ENCODE data around the gene EFNA1. TPM values are rescaled to one million over a fixed set of nuclear protein-coding genes. Genes with fewer than 3 reads are reported as not detected.
A peak's percentile ranks its signal among the peaks of the same experiment; 100 is the strongest.

Gene EFNA1
- total and polyA plus RNA-seq, 2 of the 13 experiments (the other 11 are each of a cell fraction or from before 2014, with no cell fraction given), result 81.8 to 874 TPM

- FAIRE-seq, result no peak
- TF ChIP-seq, protein P1, sequence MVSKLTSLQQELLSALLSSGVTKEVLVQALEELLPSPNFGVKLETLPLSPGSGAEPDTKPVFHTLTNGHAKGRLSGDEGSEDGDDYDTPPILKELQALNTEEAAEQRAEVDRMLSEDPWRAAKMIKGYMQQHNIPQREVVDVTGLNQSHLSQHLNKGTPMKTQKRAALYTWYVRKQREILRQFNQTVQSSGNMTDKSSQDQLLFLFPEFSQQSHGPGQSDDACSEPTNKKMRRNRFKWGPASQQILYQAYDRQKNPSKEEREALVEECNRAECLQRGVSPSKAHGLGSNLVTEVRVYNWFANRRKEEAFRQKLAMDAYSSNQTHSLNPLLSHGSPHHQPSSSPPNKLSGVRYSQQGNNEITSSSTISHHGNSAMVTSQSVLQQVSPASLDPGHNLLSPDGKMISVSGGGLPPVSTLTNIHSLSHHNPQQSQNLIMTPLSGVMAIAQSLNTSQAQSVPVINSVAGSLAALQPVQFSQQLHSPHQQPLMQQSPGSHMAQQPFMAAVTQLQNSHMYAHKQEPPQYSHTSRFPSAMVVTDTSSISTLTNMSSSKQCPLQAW (CRISPR knock-in tag; IDR thresholded peaks at IDR 0.05), result no peak
- TF ChIP-seq, protein P2, sequence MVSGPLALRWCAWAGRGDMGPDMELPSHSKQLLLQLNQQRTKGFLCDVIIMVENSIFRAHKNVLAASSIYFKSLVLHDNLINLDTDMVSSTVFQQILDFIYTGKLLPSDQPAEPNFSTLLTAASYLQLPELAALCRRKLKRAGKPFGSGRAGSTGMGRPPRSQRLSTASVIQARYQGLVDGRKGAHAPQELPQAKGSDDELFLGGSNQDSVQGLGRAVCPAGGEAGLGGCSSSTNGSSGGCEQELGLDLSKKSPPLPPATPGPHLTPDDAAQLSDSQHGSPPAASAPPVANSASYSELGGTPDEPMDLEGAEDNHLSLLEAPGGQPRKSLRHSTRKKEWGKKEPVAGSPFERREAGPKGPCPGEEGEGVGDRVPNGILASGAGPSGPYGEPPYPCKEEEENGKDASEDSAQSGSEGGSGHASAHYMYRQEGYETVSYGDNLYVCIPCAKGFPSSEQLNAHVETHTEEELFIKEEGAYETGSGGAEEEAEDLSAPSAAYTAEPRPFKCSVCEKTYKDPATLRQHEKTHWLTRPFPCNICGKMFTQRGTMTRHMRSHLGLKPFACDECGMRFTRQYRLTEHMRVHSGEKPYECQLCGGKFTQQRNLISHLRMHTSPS (CRISPR knock-in tag; IDR thresholded peaks at IDR 0.05; ENCODE audit: low read depth), result no peak
- TF ChIP-seq ARID5B (CRISPR knock-in tag; IDR thresholded peaks at IDR 0.05), result peak; percentile 43; the same call in 1 of the 2 replicates
- no peak for TF ChIP-seq MAFK (conservative IDR thresholded peaks at IDR 0.05 in 1 of 2, IDR thresholded peaks at IDR 0.05 in 1 of 2; ENCODE audit: low read length in 2 of 2)
- TF ChIP-seq NONO (IDR thresholded peaks at IDR 0.05), result no peak
- TF ChIP-seq NONO (CRISPR knock-in tag; conservative IDR thresholded peaks at IDR 0.05), result no peak
- TF ChIP-seq SNAI1 (CRISPR knock-in tag; IDR thresholded peaks at IDR 0.05; ENCODE audit: borderline replicate concordance), result no peak
- TF ChIP-seq CEBPB (IDR thresholded peaks at IDR 0.05; ENCODE audit: borderline replicate concordance, low read depth, low read length), result peak; percentile 54; the same call in 1 of the 2 replicates
- TF ChIP-seq ZNF263 (CRISPR knock-in tag; IDR thresholded peaks at IDR 0.05), result no peak
- TF ChIP-seq ZNF543 (CRISPR knock-in tag; IDR thresholded peaks at IDR 0.05), result no peak
- TF ChIP-seq ZFP36L1 (CRISPR knock-in tag; IDR thresholded peaks at IDR 0.05), result no peak
- TF ChIP-seq ZNF83 (CRISPR knock-in tag; IDR thresholded peaks at IDR 0.05; ENCODE audit: borderline replicate concordance), result no peak
- TF ChIP-seq SOX13 (IDR thresholded peaks at IDR 0.05), result no peak
- TF ChIP-seq SOX13 (CRISPR knock-in tag; conservative IDR thresholded peaks at IDR 0.05 in 1 of 2, IDR thresholded peaks at IDR 0.05 in 1 of 2), result 0 out of 4 replicates have a peak, but pooled peaks of 1 of the 2 experiments have one; percentile 21
- TF ChIP-seq ZNF136 (CRISPR knock-in tag; IDR thresholded peaks at IDR 0.05; ENCODE audit: low read depth), result no peak
- TF ChIP-seq ZNF572 (CRISPR knock-in tag; IDR thresholded peaks at IDR 0.05), result no peak
- TF ChIP-seq TCF7L2 (IDR thresholded peaks at IDR 0.05; ENCODE audit: low read depth, low read length), result no peak
- TF ChIP-seq SALL1 (CRISPR knock-in tag; IDR thresholded peaks at IDR 0.05), result 0 out of 2 replicates have a peak, but pooled peaks have one; percentile 11
- TF ChIP-seq NFIB (CRISPR knock-in tag; IDR thresholded peaks at IDR 0.05; ENCODE audit: borderline replicate concordance), result no peak
Observed at GRCh38 chr1:155103325-155103724, 24.4 kb upstream of the EFNA1 start.

More at GRCh38 chr1:155103325-155103724, 24.4 kb upstream of the EFNA1 start:
- H3K9ac ChIP-seq (ENCODE audit: insufficient read depth, low read depth, low read length), result no peak overlapping the region
- WGBS (ENCODE audit: low lambda C conversion rate), result 33% methylated on average over 9 of the region's 9 CpGs
- peaks cover 66% of the 10 kb centered on the region for H3K4me1 ChIP-seq (ENCODE audit: insufficient read depth, low read length)
- CTCF ChIA-PET (ENCODE audit: low intra/inter-chr PET ratio, low total read pairs), result no interaction called here
- POLR2A ChIA-PET, result interaction anchor here (0.6 to 1.9 kb wide), 3 partner anchors 12 to 31 kb away, joined by 3 to 32 read pairs (median 7); partner anchors contain the start of gene EFNA1
- no peaks in the 10 kb centered on the region for H4K20me1 ChIP-seq (ENCODE audit: insufficient read depth, low read length)
- H3K27me3 ChIP-seq (ENCODE audit: control insufficient read depth in 1 of 2, insufficient read depth in 2 of 2, low read length in 2 of 2), result no peaks in the 10 kb centered on the region
- in situ Hi-C loops (cut with HindIII; ENCODE audit: extremely low pct_ligation_motif_present, low pct_unique_long_range_greater_than_20kb) (no loop called here), intact Hi-C loops (cut with micrococcal nuclease; ENCODE audit: unreplicated experiment) (no loop called here)
- no peaks in the 10 kb centered on the region for H3K9me3 ChIP-seq (ENCODE audit: low read length)
- ATAC-seq (no peak), DNase-seq (ENCODE audit: low spot score) (peak; percentile 52)
- H2AFZ ChIP-seq (ENCODE audit: low read length), result no peak overlapping the region
- BruUV-seq (replicated peaks), result no TSS peak
- H3K4me3 ChIP-seq (replicated peaks in 1 of 3; ENCODE audit: insufficient read depth in 1 of 3, low read depth in 2 of 3, low read length in 3 of 3), result no peak overlapping the region
- H3K36me3 ChIP-seq (replicated peaks in 1 of 2; ENCODE audit: control insufficient read depth in 1 of 2, insufficient read depth in 2 of 2, low read length in 2 of 2), result no peaks in the 10 kb centered on the region
- 0 out of 2 replicates have a peak overlapping the region, but pooled peaks have one; percentile 18 for H3K4me2 ChIP-seq (ENCODE audit: low read depth, low read length)
- H3K27ac ChIP-seq (ENCODE audit: extremely low read length, insufficient read depth, low read length), result no peak overlapping the region
- no peaks in the 10 kb centered on the region for H3K79me2 ChIP-seq (ENCODE audit: insufficient read depth, low read length)

Measured in HepG2 (cell line).